MCF 10A (cell line): ENCODE data around the gene RUBCNL. TPM values are rescaled to one million over a fixed set of nuclear protein-coding genes. Genes with fewer than 3 reads are reported as not detected.

Experiments used
- BruUV-seq: library from RNA; stranded (reverse); fragments of 400-500 nt; replicated peaks from 2 replicates; lab custom pipeline; 2021; lab: Mats Ljungman, UMichigan
- CTCF ChIA-PET: fragments of 300-600 bp; sonication (Branson Sonifier 250); formaldehyde crosslinking; extraction: SDS; loops from one replicate; lab custom pipeline; 2021; ENCODE audit warnings: antibody characterized with exemption, inconsistent platforms; lab: Yijun Ruan, JAX
- POLR2A ChIA-PET: fragments of 300-600, 350-650 bp; sonication (Branson Sonifier 250); formaldehyde crosslinking; extraction: SDS; loops from one replicate; lab custom pipeline; 2020; ENCODE audit warnings: antibody characterized with exemption, inconsistent platforms; lab: Yijun Ruan, JAX
- DNase-seq: peaks from one replicate; pipeline ENCODE4 v3.0.0-alpha.2; 2018; ENCODE audit not compliant: unreplicated experiment
- H3K27ac Mint-ChIP-seq: one replicate; pipeline ENCODE4 v1.8.0; 2022; ENCODE audit warnings: mild to moderate bottlenecking, low read depth, mixed read lengths; ENCODE audit not compliant: unreplicated experiment
- H3K27me3 Mint-ChIP-seq: one replicate; pipeline ENCODE4 v1.8.0; 2022; ENCODE audit warnings: mixed read lengths; ENCODE audit not compliant: insufficient read depth, unreplicated experiment
- H3K36me3 Mint-ChIP-seq: one replicate; pipeline ENCODE4 v1.8.0; 2022; ENCODE audit warnings: mild to moderate bottlenecking, moderate library complexity, mixed read lengths; ENCODE audit not compliant: insufficient read depth, unreplicated experiment
- H3K4me1 Mint-ChIP-seq: one replicate; pipeline ENCODE4 v1.8.0; 2022; ENCODE audit warnings: mixed read lengths; ENCODE audit not compliant: insufficient read depth, unreplicated experiment
- H3K4me3 Mint-ChIP-seq: one replicate; pipeline ENCODE4 v1.8.0; 2022; ENCODE audit warnings: mild to moderate bottlenecking, moderate library complexity, mixed read lengths; ENCODE audit not compliant: unreplicated experiment
- H3K9me3 Mint-ChIP-seq: one replicate; pipeline ENCODE4 v1.8.0; 2022; ENCODE audit warnings: mixed read lengths; ENCODE audit not compliant: unreplicated experiment
- CTCF ChIP-seq: fragments of 200-600 bp; IDR thresholded peaks from one replicate; pipeline ENCODE4 v1.8.0; 2022; ENCODE audit warnings: antibody characterized with exemption, mild to moderate bottlenecking; ENCODE audit not compliant: unreplicated experiment
- intact Hi-C: fragments of 100-400 bp; cut with micrococcal nuclease; formaldehyde crosslinking; loops from 2 replicates; pipeline ENCODE4 v1.14.1; 2022
- total RNA-seq: library from RNA; stranded (reverse); gene quantifications from 2 replicates; pipeline ENCODE4 v1.2.3, GENCODE V29; 2022

RUBCNL gene
- total RNA-seq, 1 experiment from 2014 or later: 0.37 TPM

- no peak for TF ChIP-seq CTCF
- H3K4me1 Mint-ChIP-seq: peaks cover 5% of the 10 kb centered on the region
- DNase-seq: no peak
- no peaks in the 10 kb centered on the region for H3K27me3 Mint-ChIP-seq
- intact Hi-C loops: no loop called here
- H3K9me3 Mint-ChIP-seq: peaks cover under 1% of the 10 kb centered on the region
- CTCF ChIA-PET: interaction anchor here (0.6 to 0.7 kb wide), 2 partner anchors 20 to 566 kb away, joined by 3 to 6 read pairs; no protein-coding TSS in a partner anchor
- H3K4me3 Mint-ChIP-seq: no peak overlapping the region
- H3K36me3 Mint-ChIP-seq: no peaks in the 10 kb centered on the region
- BruUV-seq: no TSS peak
- POLR2A ChIA-PET: no interaction called here
- no peak overlapping the region for H3K27ac Mint-ChIP-seq
Observed at GRCh38 chr13:46304546-46304945, 82.5 kb downstream of the RUBCNL start.

GRCh38 chr13:46303742-46304385 is 83.2 kb downstream of the RUBCNL start:
- ChIA-PET POLR2A (no interaction called here), CTCF (no interaction called here)
- H3K4me1 Mint-ChIP-seq: peaks cover 5% of the 10 kb centered on the region

GRCh38 chr13:46297361-46297811 is 89.7 kb downstream of the RUBCNL start:
- intact Hi-C loops: no loop called here
- DNase-seq: no peak
- CTCF ChIA-PET: no interaction called here

More at GRCh38 chr13:46303742-46304385, 83.2 kb downstream of the RUBCNL start:
- Mint-ChIP-seq H3K36me3 (no peaks in the 10 kb centered on the region), H3K4me3 (no peak overlapping the region), H3K9me3 (peaks cover 5% of the 10 kb centered on the region), H3K27me3 (no peaks in the 10 kb centered on the region), H3K27ac (no peak overlapping the region)
- no TSS peak for BruUV-seq
- TF ChIP-seq CTCF: no peak
- intact Hi-C loops: no loop called here
- no peak for DNase-seq

More at GRCh38 chr13:46297361-46297811, 89.7 kb downstream of the RUBCNL start:
- BruUV-seq: no TSS peak
- Mint-ChIP-seq H3K4me3 (no peak overlapping the region), H3K4me1 (peaks cover 21% of the 10 kb centered on the region), H3K36me3 (no peaks in the 10 kb centered on the region), H3K9me3 (peaks cover 8% of the 10 kb centered on the region), H3K27ac (peak overlapping the region; percentile 95), H3K27me3 (no peaks in the 10 kb centered on the region)
- POLR2A ChIA-PET: interaction anchor here (0.6 to 0.7 kb wide), 2 partner anchors 273 to 435 kb away, joined by 4 read pairs; no protein-coding TSS in a partner anchor
- no peak for TF ChIP-seq CTCF
